ENCODE measurements around the gene PXYLP1.

PXYLP1 gene

GRCh38 chr3:141335531-141336061, 104.0 kb downstream of the PXYLP1 start:
- peaks cover 58% of the 10 kb centered on the region for H3K4me1 ChIP-seq (ENCODE audit: control insufficient read depth, insufficient read depth, low read length, unreplicated experiment)
- peak overlapping the region; percentile 61 for H3K27ac ChIP-seq (ENCODE audit: low read depth, low read length)
- no peak overlapping the region for H3K4me3 ChIP-seq (ENCODE audit: low read depth, low read length)
- H2AFZ ChIP-seq (ENCODE audit: low read length, unreplicated experiment), result peak overlapping the region; percentile 51
- H3K36me3 ChIP-seq (ENCODE audit: insufficient read depth, low read length), result no peaks in the 10 kb centered on the region
- H3K79me2 ChIP-seq (ENCODE audit: control insufficient read depth, insufficient read depth, low read length, unreplicated experiment), result no peaks in the 10 kb centered on the region
- H3K27me3 ChIP-seq (ENCODE audit: insufficient read depth, low read length), result no peaks in the 10 kb centered on the region

- Histone ChIP-seq H2AFZ (ENCODE audit: low read length, unreplicated experiment) (peak overlapping the region; percentile 82), H3K4me1 (ENCODE audit: control insufficient read depth, insufficient read depth, low read length, unreplicated experiment) (peaks cover 48% of the 10 kb centered on the region)
Observed at GRCh38 chr3:141336672-141337522, 105.3 kb downstream of the PXYLP1 start.

GRCh38 chr3:141337523-141337854, 105.9 kb downstream of the PXYLP1 start:
- Histone ChIP-seq H2AFZ (ENCODE audit: low read length, unreplicated experiment) (peak overlapping the region; percentile 82), H3K36me3 (ENCODE audit: insufficient read depth, low read length) (no peaks in the 10 kb centered on the region), H3K4me3 (ENCODE audit: low read depth, low read length) (no peak overlapping the region), H3K4me1 (ENCODE audit: control insufficient read depth, insufficient read depth, low read length, unreplicated experiment) (peaks cover 42% of the 10 kb centered on the region), H3K27me3 (ENCODE audit: insufficient read depth, low read length) (no peaks in the 10 kb centered on the region), H3K27ac (ENCODE audit: low read depth, low read length) (peak overlapping the region; percentile 89), H3K79me2 (ENCODE audit: control insufficient read depth, insufficient read depth, low read length, unreplicated experiment) (no peaks in the 10 kb centered on the region)

More at GRCh38 chr3:141336672-141337522, 105.3 kb downstream of the PXYLP1 start:
- no peaks in the 10 kb centered on the region for H3K79me2 ChIP-seq (ENCODE audit: control insufficient read depth, insufficient read depth, low read length, unreplicated experiment)
- H3K27me3 ChIP-seq (ENCODE audit: insufficient read depth, low read length), result no peaks in the 10 kb centered on the region
- no peak overlapping the region for H3K4me3 ChIP-seq (ENCODE audit: low read depth, low read length)
- H3K27ac ChIP-seq (ENCODE audit: low read depth, low read length), result peak overlapping the region; percentile 89
- H3K36me3 ChIP-seq (ENCODE audit: insufficient read depth, low read length), result no peaks in the 10 kb centered on the region

- no peak overlapping the region for H3K4me3 ChIP-seq (ENCODE audit: low read depth, low read length)
- no peaks in the 10 kb centered on the region for H3K36me3 ChIP-seq (ENCODE audit: insufficient read depth, low read length)
- no peaks in the 10 kb centered on the region for H3K79me2 ChIP-seq (ENCODE audit: control insufficient read depth, insufficient read depth, low read length, unreplicated experiment)
- peaks cover 37% of the 10 kb centered on the region for H3K4me1 ChIP-seq (ENCODE audit: control insufficient read depth, insufficient read depth, low read length, unreplicated experiment)
- H2AFZ ChIP-seq (ENCODE audit: low read length, unreplicated experiment), result no peak overlapping the region
- no peaks in the 10 kb centered on the region for H3K27me3 ChIP-seq (ENCODE audit: insufficient read depth, low read length)
- H3K27ac ChIP-seq (ENCODE audit: low read depth, low read length), result peak overlapping the region; percentile 89
Observed at GRCh38 chr3:141337991-141338390, 106.4 kb downstream of the PXYLP1 start.

- Histone ChIP-seq H3K79me2 (ENCODE audit: control insufficient read depth, insufficient read depth, low read length, unreplicated experiment) (no peaks in the 10 kb centered on the region), H3K36me3 (ENCODE audit: insufficient read depth, low read length) (no peaks in the 10 kb centered on the region), H3K4me1 (ENCODE audit: control insufficient read depth, insufficient read depth, low read length, unreplicated experiment) (peaks cover 28% of the 10 kb centered on the region), H3K4me3 (ENCODE audit: low read depth, low read length) (no peak overlapping the region), H3K27ac (ENCODE audit: low read depth, low read length) (no peak overlapping the region; the same call in 1 of the 2 replicates), H3K27me3 (ENCODE audit: insufficient read depth, low read length) (no peaks in the 10 kb centered on the region), H2AFZ (ENCODE audit: low read length, unreplicated experiment) (no peak overlapping the region)
Observed at GRCh38 chr3:141338881-141339280, 107.3 kb downstream of the PXYLP1 start.

- Histone ChIP-seq H2AFZ (ENCODE audit: low read length, unreplicated experiment) (no peak overlapping the region), H3K27ac (ENCODE audit: low read depth, low read length) (no peak overlapping the region)
Observed at GRCh38 chr3:141341536-141341935, 109.9 kb downstream of the PXYLP1 start.

GRCh38 chr3:141342386-141342785, 110.8 kb downstream of the PXYLP1 start:
- Histone ChIP-seq H3K79me2 (ENCODE audit: control insufficient read depth, insufficient read depth, low read length, unreplicated experiment) (no peaks in the 10 kb centered on the region), H3K4me3 (ENCODE audit: low read depth, low read length) (no peak overlapping the region), H3K27ac (ENCODE audit: low read depth, low read length) (no peak overlapping the region), H3K36me3 (ENCODE audit: insufficient read depth, low read length) (no peaks in the 10 kb centered on the region), H3K4me1 (ENCODE audit: control insufficient read depth, insufficient read depth, low read length, unreplicated experiment) (peaks cover 3% of the 10 kb centered on the region), H3K27me3 (ENCODE audit: insufficient read depth, low read length) (no peaks in the 10 kb centered on the region), H2AFZ (ENCODE audit: low read length, unreplicated experiment) (no peak overlapping the region)

More at GRCh38 chr3:141341536-141341935, 109.9 kb downstream of the PXYLP1 start:
- peaks cover 12% of the 10 kb centered on the region for H3K4me1 ChIP-seq (ENCODE audit: control insufficient read depth, insufficient read depth, low read length, unreplicated experiment)
- no peaks in the 10 kb centered on the region for H3K36me3 ChIP-seq (ENCODE audit: insufficient read depth, low read length)
- no peak overlapping the region for H3K4me3 ChIP-seq (ENCODE audit: low read depth, low read length)
- no peaks in the 10 kb centered on the region for H3K27me3 ChIP-seq (ENCODE audit: insufficient read depth, low read length)
- H3K79me2 ChIP-seq (ENCODE audit: control insufficient read depth, insufficient read depth, low read length, unreplicated experiment), result no peaks in the 10 kb centered on the region

- H3K36me3 ChIP-seq (ENCODE audit: insufficient read depth, low read length), result no peaks in the 10 kb centered on the region
- no peaks in the 10 kb centered on the region for H3K27me3 ChIP-seq (ENCODE audit: insufficient read depth, low read length)
- no peak overlapping the region for H2AFZ ChIP-seq (ENCODE audit: low read length, unreplicated experiment)
- peaks cover under 1% of the 10 kb centered on the region for H3K4me1 ChIP-seq (ENCODE audit: control insufficient read depth, insufficient read depth, low read length, unreplicated experiment)
- no peaks in the 10 kb centered on the region for H3K79me2 ChIP-seq (ENCODE audit: control insufficient read depth, insufficient read depth, low read length, unreplicated experiment)
- no peak overlapping the region for H3K4me3 ChIP-seq (ENCODE audit: low read depth, low read length)
- no peak overlapping the region for H3K27ac ChIP-seq (ENCODE audit: low read depth, low read length)
Observed at GRCh38 chr3:141343077-141343476, 111.5 kb downstream of the PXYLP1 start.

GRCh38 chr3:141343865-141344271, 112.2 kb downstream of the PXYLP1 start:
- H3K79me2 ChIP-seq (ENCODE audit: control insufficient read depth, insufficient read depth, low read length, unreplicated experiment), result no peaks in the 10 kb centered on the region
- H3K4me3 ChIP-seq (ENCODE audit: low read depth, low read length), result no peak overlapping the region
- no peak overlapping the region for H3K27ac ChIP-seq (ENCODE audit: low read depth, low read length)

More at GRCh38 chr3:141343865-141344271, 112.2 kb downstream of the PXYLP1 start:
- Histone ChIP-seq H3K36me3 (ENCODE audit: insufficient read depth, low read length) (no peaks in the 10 kb centered on the region), H3K27me3 (ENCODE audit: insufficient read depth, low read length) (no peaks in the 10 kb centered on the region), H3K4me1 (ENCODE audit: control insufficient read depth, insufficient read depth, low read length, unreplicated experiment) (peaks cover 8% of the 10 kb centered on the region), H2AFZ (ENCODE audit: low read length, unreplicated experiment) (no peak overlapping the region)
